Mononuclear cell (primary cell): ENCODE data around the gene BICD1. TPM values are rescaled to one million over a fixed set of nuclear protein-coding genes. Genes with fewer than 3 reads are reported as not detected.
A peak's percentile ranks its signal among the peaks of the same experiment; 100 is the strongest.

Source experiments
- H3K27me3 ChIP-seq: 2 replicates; pipeline ENCODE4 v1.6.0; 2011; ENCODE audit warnings: low read length, control low read depth; ENCODE audit not compliant: insufficient read depth
- H3K4me1 ChIP-seq: 2 replicates; pipeline ENCODE4 v1.5.1; 2011; ENCODE audit warnings: mild to moderate bottlenecking, low read length, control low read depth; ENCODE audit not compliant: insufficient read depth
- H3K4me3 ChIP-seq: 2 replicates; pipeline ENCODE4 v1.5.1; 2011; ENCODE audit warnings: mild to moderate bottlenecking, low read length, moderate library complexity
- H3K9me3 ChIP-seq: 2 replicates; pipeline ENCODE4 v1.5.1; 2011; ENCODE audit warnings: low read depth, mild to moderate bottlenecking, control low read depth, low read length
- total RNA-seq: library from RNA; depleted of rRNA; stranded (reverse); fragments of >200 nt; gene quantifications from one replicate; pipeline ENCODE4 v1.2.3, GENCODE V29; 2012

BICD1 gene
- 5.5 TPM for total RNA-seq

- Histone ChIP-seq H3K4me3 (peak within 1 kb of the TSS; percentile 83), H3K4me1 (peaks cover 16% of the 10 kb centered on the region), H3K27me3 (peaks cover 3% of the 10 kb centered on the region), H3K9me3 (no peaks in the 10 kb centered on the region)
Observed at GRCh38 chr12:32106517-32107358, at the start of gene BICD1. TSS of gene BICD1 (plus strand) at chr12:32106847. CDS start at chr12:32107332, 485 bp downstream.

- H3K27me3 ChIP-seq = no peaks in the 10 kb centered on the region
- H3K4me3 ChIP-seq = no peak overlapping the region
- H3K9me3 ChIP-seq = no peaks in the 10 kb centered on the region
- H3K4me1 ChIP-seq = peaks cover 8% of the 10 kb centered on the region
Observed at GRCh38 chr12:32061033-32061432, 45.6 kb upstream of the BICD1 start.

DNA sequence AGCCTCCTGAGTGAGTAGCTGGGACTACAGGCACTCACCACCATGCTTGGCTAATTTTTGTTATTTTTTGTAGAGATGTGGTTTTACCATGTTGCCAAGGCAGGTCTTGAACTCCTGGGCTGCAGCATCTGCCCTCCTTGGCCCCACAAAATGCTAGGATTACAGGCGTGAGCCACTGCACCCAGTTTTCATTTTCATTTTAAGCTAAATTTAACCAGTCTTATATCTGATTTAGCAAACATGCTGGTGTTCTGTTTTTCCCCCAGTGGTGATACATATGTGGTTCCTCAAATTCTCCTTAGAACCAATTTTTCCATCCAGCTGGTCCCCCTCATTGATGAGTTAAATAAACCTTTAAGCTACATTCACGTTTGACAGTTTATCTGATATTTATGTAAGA is 43.8 kb upstream of the BICD1 start:
- Histone ChIP-seq H3K27me3 (no peaks in the 10 kb centered on the region), H3K4me3 (no peak overlapping the region)

DNA sequence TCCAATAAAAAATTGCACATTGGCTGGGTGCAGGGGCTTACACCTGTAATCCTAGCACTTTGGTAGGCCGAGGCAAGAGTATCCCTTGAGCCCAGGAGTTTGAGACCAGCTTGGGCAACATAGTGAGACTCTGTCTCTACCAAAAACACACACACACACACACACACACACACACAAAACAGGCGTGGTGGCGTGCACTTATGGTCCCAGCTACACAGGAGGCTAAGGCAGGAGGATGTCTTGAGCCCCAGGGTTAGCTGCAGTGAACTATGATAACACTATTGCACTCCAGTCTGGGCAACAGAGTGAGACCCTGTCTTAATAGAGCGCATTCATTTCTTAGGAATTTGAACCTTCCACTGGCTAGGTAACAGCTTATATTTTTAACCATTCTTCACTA is 42.9 kb upstream of the BICD1 start:
- Histone ChIP-seq H3K9me3 (no peaks in the 10 kb centered on the region), H3K4me1 (peaks cover 8% of the 10 kb centered on the region), H3K4me3 (no peak overlapping the region), H3K27me3 (no peaks in the 10 kb centered on the region)

More for the DNA sequence above, 43.8 kb upstream of the BICD1 start:
- peaks cover 8% of the 10 kb centered on the region for H3K4me1 ChIP-seq
- no peaks in the 10 kb centered on the region for H3K9me3 ChIP-seq

GRCh38 chr12:32066206-32066605 is 40.4 kb upstream of the BICD1 start:
- peaks cover 4% of the 10 kb centered on the region for H3K4me1 ChIP-seq
- no peak overlapping the region for H3K4me3 ChIP-seq
- no peaks in the 10 kb centered on the region for H3K9me3 ChIP-seq
- no peaks in the 10 kb centered on the region for H3K27me3 ChIP-seq

GRCh38 chr12:32069071-32069470 is 37.6 kb upstream of the BICD1 start:
- Histone ChIP-seq H3K27me3 (no peaks in the 10 kb centered on the region), H3K9me3 (no peaks in the 10 kb centered on the region), H3K4me3 (no peak overlapping the region), H3K4me1 (no peaks in the 10 kb centered on the region)

DNA sequence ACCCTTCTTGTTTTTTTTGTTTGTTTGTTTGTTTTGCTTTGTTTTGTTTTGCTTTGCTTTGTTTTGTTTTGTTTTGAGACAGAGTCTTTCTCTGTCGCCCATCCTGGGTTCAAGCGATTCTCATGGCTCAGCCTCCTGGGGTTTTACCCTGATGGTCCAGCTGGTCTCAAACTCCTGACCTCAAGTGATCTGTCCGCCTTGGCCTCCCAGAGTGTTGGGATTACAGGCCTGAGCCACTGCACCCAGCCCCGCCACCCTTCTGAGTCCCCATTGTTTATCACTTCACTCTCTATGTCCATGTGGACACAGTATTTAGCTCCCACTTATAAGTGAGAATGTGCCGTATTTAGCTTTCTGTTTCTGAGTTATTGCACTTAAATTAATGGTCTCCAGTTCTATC is 36.9 kb upstream of the BICD1 start:
- H3K4me1 ChIP-seq = no peaks in the 10 kb centered on the region
- no peak overlapping the region for H3K4me3 ChIP-seq
- no peaks in the 10 kb centered on the region for H3K27me3 ChIP-seq
- no peaks in the 10 kb centered on the region for H3K9me3 ChIP-seq

DNA sequence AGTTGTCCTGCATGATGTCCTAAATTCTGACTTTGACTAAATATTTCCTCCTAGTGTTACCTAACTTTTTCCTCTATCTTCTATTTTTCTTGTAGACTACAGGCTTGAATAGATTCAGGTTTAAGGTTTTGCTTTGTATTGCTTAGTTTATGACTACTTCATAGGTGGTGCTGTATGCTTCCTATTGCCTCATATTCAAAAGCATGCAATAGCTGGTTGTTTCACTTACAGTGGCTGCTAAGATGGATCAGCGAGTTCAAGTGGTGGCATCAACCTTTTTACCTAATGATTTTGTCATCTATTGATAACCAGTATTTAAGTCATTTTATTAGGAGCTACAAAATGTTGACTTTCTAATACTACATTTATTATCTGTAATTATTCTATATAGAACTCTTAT is 36.3 kb upstream of the BICD1 start:
- H3K9me3 ChIP-seq = no peaks in the 10 kb centered on the region
- no peaks in the 10 kb centered on the region for H3K27me3 ChIP-seq
- no peaks in the 10 kb centered on the region for H3K4me1 ChIP-seq
- H3K4me3 ChIP-seq = no peak overlapping the region

DNA sequence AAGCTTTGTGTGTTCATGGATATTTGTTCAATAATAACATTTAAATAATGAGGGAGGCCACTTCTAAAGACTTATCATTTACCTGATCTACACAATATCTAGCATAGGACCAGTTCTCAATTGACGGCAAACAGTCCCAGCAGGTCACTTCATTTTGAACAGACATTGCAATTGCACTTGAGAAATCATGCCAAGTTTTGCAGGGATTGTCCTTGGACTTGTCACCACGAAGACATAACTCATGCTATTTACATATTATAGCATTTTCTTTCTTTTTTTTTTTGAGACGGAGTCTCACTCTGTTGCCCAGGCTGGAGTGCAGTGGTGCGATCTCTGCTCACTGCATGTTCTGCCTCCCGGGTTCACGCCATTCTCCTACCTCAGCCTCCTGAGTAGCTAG is 34.5 kb upstream of the BICD1 start:
- no peaks in the 10 kb centered on the region for H3K9me3 ChIP-seq
- no peak overlapping the region for H3K4me3 ChIP-seq
- H3K27me3 ChIP-seq = no peaks in the 10 kb centered on the region
- no peaks in the 10 kb centered on the region for H3K4me1 ChIP-seq

GRCh38 chr12:32074432-32074831 is 32.2 kb upstream of the BICD1 start:
- H3K4me3 ChIP-seq = no peak overlapping the region
- H3K4me1 ChIP-seq = no peaks in the 10 kb centered on the region
- H3K27me3 ChIP-seq = no peaks in the 10 kb centered on the region
- H3K9me3 ChIP-seq = no peaks in the 10 kb centered on the region

DNA sequence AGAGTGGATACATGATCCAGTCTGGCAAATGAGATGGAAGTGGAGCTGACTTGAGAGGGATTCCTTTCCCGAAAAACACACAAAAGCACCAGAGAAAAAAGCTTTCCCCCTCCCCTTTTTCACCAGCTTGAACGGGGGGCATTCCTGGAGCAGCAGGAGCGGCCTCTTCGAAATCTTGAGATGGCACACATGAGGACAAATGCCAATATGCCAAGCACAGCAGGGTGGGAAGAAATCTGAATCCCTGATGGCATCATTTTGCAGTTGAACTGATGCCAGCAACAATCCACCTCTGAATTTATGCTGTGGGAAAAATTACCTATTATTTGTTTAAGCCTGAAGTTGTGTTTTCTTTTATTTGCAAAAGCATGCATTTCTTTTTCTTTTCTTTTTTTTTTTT is 29.7 kb upstream of the BICD1 start:
- H3K27me3 ChIP-seq = no peaks in the 10 kb centered on the region
- no peak overlapping the region for H3K4me3 ChIP-seq
- H3K4me1 ChIP-seq = no peaks in the 10 kb centered on the region
- no peaks in the 10 kb centered on the region for H3K9me3 ChIP-seq

- Histone ChIP-seq H3K9me3 (no peaks in the 10 kb centered on the region), H3K4me1 (no peaks in the 10 kb centered on the region), H3K4me3 (no peak overlapping the region), H3K27me3 (no peaks in the 10 kb centered on the region)
Observed at GRCh38 chr12:32080435-32080834, 26.2 kb upstream of the BICD1 start.

DNA sequence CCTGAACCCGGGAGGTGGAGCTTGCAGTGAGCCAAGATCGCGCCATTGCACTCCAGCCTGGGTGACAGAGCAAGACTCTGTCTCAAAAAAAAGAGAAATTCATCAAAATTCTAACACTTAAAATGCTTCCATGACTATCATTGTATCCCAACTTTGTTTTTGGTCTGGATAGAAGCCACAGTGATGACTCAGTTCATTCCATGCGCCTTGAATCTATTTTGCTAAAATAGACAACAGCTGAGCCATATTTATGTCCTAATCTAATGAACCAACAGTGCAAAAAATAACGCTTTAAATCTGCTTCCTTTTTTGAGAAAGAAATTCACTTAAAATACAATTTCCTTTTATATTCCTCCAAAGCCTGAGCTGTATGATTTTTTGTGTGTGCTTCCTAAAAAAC is 23.2 kb upstream of the BICD1 start:
- Histone ChIP-seq H3K4me1 (no peaks in the 10 kb centered on the region), H3K27me3 (no peaks in the 10 kb centered on the region), H3K9me3 (no peaks in the 10 kb centered on the region), H3K4me3 (no peak overlapping the region)

- Histone ChIP-seq H3K27me3 (no peaks in the 10 kb centered on the region), H3K4me1 (no peaks in the 10 kb centered on the region), H3K4me3 (no peak overlapping the region), H3K9me3 (no peaks in the 10 kb centered on the region)
Observed at GRCh38 chr12:32084017-32084688, 22.5 kb upstream of the BICD1 start.

- no peaks in the 10 kb centered on the region for H3K4me1 ChIP-seq
- no peaks in the 10 kb centered on the region for H3K9me3 ChIP-seq
- H3K4me3 ChIP-seq = no peak overlapping the region
- no peaks in the 10 kb centered on the region for H3K27me3 ChIP-seq
Observed at GRCh38 chr12:32084753-32085152, 21.9 kb upstream of the BICD1 start.

GRCh38 chr12:32087306-32087705 is 19.3 kb upstream of the BICD1 start:
- Histone ChIP-seq H3K4me1 (no peaks in the 10 kb centered on the region), H3K27me3 (no peaks in the 10 kb centered on the region), H3K4me3 (no peak overlapping the region), H3K9me3 (no peaks in the 10 kb centered on the region)
